Activated CD8-positive, alpha-beta memory T cell treated with anti-CD3 and anti-CD28 coated beads, Interleukin-2, amount 50 U/mL, for 48 hours (primary cell): ENCODE measurements around the gene COPS7A.
A peak's percentile ranks its signal among the peaks of the same experiment; 100 is the strongest.

ENCODE experiments used
- DNase-seq: peaks from one replicate; pipeline ENCODE4 v3.0.0-alpha.2; 2020

COPS7A gene

GRCh38 chr12:6723607-6724408 is at the start of gene COPS7A:
TSS of gene COPS7A (plus strand) at chr12:6724046. CDS start at chr12:6724657, 611 bp downstream.
- DNase-seq: peak; percentile 95

- DNase-seq: no peak
These were observed 46.9 kb upstream of the COPS7A start for GRCh38 chr12:6676962-6677361.

GRCh38 chr12:6684609-6685008 is 39.2 kb upstream of the COPS7A start:
- no peak for DNase-seq

GRCh38 chr12:6685814-6686213 is 38.0 kb upstream of the COPS7A start:
- DNase-seq: no peak

- DNase-seq: no peak
These were observed 35.3 kb upstream of the COPS7A start for GRCh38 chr12:6688543-6688998.

GRCh38 chr12:6688999-6689882 is 34.6 kb upstream of the COPS7A start, which contains the start of gene ZNF384:
TSS of gene ZNF384 (minus strand) at chr12:6689375. CDS start at chr12:6679520, 9,855 bp downstream.
- DNase-seq: peak; percentile 92

GRCh38 chr12:6691473-6691872 is 32.4 kb upstream of the COPS7A start:
- DNase-seq: no peak

- DNase-seq: no peak
These were observed 31.0 kb upstream of the COPS7A start for GRCh38 chr12:6692888-6693287.

GRCh38 chr12:6693832-6694355 is 30.0 kb upstream of the COPS7A start:
- no peak for DNase-seq

GRCh38 chr12:6694701-6695100 is 29.1 kb upstream of the COPS7A start:
- DNase-seq: no peak

GRCh38 chr12:6695313-6696045 is 28.4 kb upstream of the COPS7A start:
- no peak for DNase-seq

- no peak for DNase-seq
These were observed 26.9 kb upstream of the COPS7A start for GRCh38 chr12:6696690-6697583.

- DNase-seq: no peak
These were observed 26.1 kb upstream of the COPS7A start for GRCh38 chr12:6697584-6698351.

- no peak for DNase-seq
These were observed 25.3 kb upstream of the COPS7A start for GRCh38 chr12:6698352-6699046.

- no peak for DNase-seq
These were observed 24.4 kb upstream of the COPS7A start for GRCh38 chr12:6699259-6699988.

GRCh38 chr12:6699989-6700645 is 23.7 kb upstream of the COPS7A start:
- DNase-seq: peak; percentile 64

- peak; percentile 75 for DNase-seq
These were observed 23.2 kb upstream of the COPS7A start, which contains the start of gene PIANP for GRCh38 chr12:6700646-6701051. TSS of gene PIANP (minus strand) at chr12:6700815. CDS start at chr12:6698061, 2,754 bp downstream.

- no peak for DNase-seq
These were observed 22.6 kb upstream of the COPS7A start for GRCh38 chr12:6701078-6701768.
